ENCODE data around the gene HOMER3.
"Not testable (repeated sequence)": the region's sequence is repeated elsewhere in the genome, so short reads cannot be mapped to it uniquely, and the experiment has no call there.

The HOMER3 gene

DNA sequence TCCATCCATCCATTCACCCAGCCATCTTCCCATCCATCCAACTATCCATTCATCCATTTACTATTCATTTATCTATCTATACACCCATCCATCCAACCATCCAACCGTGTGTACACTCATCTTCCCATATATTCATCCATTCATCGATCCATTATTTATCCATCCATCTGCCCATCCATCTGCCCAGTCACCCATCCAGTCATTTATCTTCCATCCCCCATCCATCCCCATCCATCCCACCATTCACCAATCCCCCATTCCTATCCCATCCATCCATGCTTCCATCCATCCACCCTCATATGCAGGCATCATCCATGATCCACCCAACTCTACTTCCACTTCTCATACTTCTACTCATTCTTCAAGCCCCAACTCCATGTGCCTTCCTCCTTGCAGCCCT lies 14.0 kb upstream of the HOMER3 start:
- DNase-seq (ENCODE audit: low spot score), result no peak
- TF ChIP-seq, protein P1, sequence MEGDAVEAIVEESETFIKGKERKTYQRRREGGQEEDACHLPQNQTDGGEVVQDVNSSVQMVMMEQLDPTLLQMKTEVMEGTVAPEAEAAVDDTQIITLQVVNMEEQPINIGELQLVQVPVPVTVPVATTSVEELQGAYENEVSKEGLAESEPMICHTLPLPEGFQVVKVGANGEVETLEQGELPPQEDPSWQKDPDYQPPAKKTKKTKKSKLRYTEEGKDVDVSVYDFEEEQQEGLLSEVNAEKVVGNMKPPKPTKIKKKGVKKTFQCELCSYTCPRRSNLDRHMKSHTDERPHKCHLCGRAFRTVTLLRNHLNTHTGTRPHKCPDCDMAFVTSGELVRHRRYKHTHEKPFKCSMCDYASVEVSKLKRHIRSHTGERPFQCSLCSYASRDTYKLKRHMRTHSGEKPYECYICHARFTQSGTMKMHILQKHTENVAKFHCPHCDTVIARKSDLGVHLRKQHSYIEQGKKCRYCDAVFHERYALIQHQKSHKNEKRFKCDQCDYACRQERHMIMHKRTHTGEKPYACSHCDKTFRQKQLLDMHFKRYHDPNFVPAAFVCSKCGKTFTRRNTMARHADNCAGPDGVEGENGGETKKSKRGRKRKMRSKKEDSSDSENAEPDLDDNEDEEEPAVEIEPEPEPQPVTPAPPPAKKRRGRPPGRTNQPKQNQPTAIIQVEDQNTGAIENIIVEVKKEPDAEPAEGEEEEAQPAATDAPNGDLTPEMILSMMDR (IDR thresholded peaks at IDR 0.05), result no peak
- Histone ChIP-seq H3K27ac (no peak overlapping the region), H3K4me3 (no peak overlapping the region)

DNA sequence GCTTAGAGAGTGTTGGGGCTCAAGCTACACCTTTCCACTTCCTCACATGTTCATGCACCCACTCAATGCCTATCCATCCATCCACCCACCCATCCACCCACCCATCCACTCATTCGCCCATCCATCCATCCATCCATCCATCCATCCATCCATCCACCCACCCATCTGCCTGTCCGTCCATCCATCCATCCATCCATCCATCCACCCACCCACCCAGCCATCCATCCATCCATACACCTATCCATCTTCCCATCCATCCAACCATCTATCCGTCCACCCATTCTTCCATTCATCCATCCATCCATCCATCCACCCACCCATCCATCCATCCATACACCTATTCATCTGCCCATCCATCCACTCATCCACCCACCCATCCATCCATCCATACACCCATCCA lies 13.1 kb upstream of the HOMER3 start:
- TF ChIP-seq, protein P1 (IDR thresholded peaks at IDR 0.05), result no peak
- Histone ChIP-seq H3K27ac (no peak overlapping the region), H3K4me3 (no peak overlapping the region)
- DNase-seq (ENCODE audit: low spot score), result no peak

DNA sequence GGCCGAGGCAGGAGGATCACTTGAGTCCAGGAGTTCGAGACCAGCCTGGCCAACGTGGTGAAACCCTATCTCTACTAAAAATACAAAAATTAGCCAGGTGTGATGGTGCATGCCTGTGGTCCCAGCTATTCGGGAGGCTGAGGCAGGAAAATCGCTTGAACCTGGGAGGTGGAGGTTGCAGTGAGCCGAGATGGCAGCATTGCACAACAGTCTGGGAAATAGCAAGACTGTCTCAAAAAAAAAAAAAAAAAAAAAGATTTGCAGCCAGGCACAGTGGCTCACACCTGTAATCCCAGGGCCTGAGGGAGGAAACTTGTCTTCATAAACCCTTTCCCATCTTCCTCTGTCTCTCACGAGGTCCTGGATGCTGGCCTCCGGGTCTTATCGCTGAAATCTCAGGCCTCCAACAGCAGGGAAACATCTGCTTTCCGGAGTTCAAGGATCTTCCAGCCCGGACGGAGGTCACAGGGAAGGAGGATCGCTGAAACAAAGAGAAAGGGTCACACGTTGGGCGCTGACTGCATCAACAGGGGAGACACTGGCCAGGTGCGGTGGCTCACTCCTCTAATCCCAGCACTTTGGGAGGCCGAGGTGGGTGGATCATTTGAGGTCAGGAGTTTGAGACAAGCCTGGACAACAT lies 11.5 kb upstream of the HOMER3 start:
- H3K27ac ChIP-seq; H3K4me3 ChIP-seq; DNase-seq (ENCODE audit: low spot score): not testable (repeated sequence)

DNA sequence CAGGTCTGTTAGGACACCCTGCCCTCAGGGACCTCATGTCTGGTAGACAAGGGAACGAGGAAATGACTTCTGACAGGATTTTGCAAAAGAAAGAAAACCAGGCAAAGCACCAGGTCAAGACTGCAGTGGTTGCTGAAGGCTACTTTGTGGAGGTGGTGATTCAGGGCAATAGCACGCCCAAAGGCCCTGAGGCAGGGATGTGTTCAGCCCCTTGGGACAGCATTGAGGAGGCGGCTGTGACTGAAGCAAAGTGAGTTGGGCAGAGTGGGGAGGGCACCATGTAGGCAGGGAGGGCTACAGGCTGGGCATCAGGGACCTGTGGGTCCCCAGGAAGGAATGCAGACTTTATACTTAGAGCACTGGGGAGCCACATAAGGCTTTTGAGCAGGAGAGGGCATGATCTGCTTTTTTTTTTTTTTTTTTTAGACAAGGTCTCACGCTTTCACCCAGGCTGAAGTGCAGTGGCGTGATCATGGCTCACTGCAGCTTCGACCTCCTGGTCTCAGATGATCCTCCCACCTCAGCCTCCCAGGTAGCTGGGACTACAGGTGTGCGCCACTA lies 10.8 kb upstream of the HOMER3 start:
- DNase-seq (ENCODE audit: low spot score), result no peak
- TF ChIP-seq, protein P1 (IDR thresholded peaks at IDR 0.05), result no peak
- Histone ChIP-seq H3K27ac (no peak overlapping the region), H3K4me3 (no peak overlapping the region)

DNA sequence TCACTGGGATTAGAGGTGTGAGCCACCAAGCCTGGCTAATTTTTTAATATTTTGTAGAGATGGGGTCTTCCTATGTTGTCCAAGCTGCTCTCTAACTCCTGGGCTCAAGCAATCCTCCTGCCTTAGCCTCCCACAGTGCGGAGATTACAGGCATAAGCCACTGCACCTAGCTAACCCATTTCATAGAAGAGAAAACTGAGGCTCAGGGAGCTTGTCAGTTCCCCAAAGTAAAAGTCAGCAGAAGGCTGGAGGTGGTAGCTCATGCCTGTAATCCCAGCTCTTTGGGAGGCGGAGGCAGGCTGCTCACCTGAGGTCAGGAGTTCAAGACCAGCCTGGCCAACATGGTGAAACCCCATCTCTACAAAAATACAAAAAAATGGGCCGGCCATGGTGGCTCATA lies 8.8 kb upstream of the HOMER3 start:
- no peak overlapping the region for H3K4me3 ChIP-seq
- no peak overlapping the region for H3K27ac ChIP-seq
- TF ChIP-seq, protein P1 (IDR thresholded peaks at IDR 0.05), result no peak
- no peak for DNase-seq (ENCODE audit: low spot score)

DNA sequence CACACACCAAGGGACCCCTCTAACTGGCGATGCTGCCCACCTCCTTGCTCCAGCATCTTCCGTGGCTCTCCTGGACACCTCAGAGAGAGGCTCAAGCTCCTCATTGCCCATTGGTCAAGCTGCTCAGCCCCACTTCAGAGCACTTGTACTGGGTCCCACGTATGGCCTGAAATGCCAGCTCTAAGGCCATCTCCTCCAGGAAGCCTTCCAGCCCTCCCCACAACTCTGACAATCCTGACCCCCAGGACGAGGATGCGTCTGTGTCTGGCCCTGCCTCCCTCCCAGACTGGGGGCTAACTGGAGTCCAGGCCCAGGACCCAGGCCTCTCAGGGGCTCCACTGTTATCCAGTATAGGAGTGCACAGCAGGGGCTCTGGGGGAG lies 7.9 kb upstream of the HOMER3 start:
- Histone ChIP-seq H3K27ac (no peak overlapping the region), H3K4me3 (no peak overlapping the region)
- no peak for DNase-seq (ENCODE audit: low spot score)
- TF ChIP-seq, protein P1 (IDR thresholded peaks at IDR 0.05), result no peak

DNA sequence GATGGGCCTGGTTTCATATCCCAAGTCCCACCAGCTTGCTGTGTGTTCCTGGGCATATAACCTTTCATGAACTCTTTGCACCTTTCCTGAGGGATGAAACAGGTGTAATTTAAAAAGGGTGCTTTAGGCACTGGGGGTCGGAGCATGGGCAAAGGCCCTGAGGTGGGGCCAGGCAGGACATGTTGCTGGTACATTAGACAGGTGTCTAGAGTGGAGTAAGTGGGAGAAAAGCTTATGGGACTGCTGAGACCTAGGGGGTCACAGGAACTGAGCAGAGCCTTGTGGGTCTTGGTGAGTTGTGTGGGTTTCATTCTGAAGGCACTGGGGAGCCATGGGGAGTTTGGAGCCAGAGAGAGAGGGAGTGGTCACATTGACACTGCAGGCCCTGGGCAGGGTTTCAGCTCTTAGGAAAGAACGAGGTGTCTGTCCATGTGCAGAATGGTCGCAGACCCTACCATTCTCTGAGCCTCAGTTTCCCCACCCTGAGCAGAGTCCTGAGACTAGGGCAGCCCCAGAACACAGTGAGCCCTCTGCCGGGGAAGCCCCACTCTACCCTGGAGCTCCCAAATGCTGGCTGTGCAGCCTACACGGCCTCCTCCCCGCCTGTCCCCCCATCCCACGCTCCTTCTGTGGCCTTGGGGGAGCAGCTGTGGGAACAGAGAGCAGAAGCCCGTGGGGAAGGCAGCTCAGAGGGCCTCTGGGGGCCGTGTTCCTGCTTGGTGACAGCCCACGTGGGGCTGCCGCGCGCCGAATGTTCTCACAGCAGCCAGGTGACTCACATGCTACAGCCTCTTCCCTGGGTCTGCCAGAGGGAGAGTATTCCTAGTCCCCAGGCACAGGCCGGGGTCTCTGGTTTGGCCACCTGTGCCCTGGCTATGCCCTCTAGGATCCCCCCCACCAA lies 7.3 kb upstream of the HOMER3 start:
- TF ChIP-seq, protein P1 (IDR thresholded peaks at IDR 0.05), result no peak
- H3K4me3 ChIP-seq, result no peak overlapping the region
- no peak overlapping the region for H3K27ac ChIP-seq
- no peak for DNase-seq (ENCODE audit: low spot score)
